IMR-90 (cell line): ENCODE data around the gene TXNL4B.

Experiments
- BHLHE40 ChIP-seq: fragments of 150-350 bp; IDR thresholded peaks from 2 replicates; pipeline ENCODE4 v1.6.1; 2016; ENCODE audit warnings: mild to moderate bottlenecking, low read depth, low read length
- CEBPB ChIP-seq: IDR thresholded peaks from 2 replicates; pipeline ENCODE4 v1.6.1; 2012; ENCODE audit warnings: low read depth, low read length, improper control_type of control experiment
- CTCF ChIP-seq: conservative IDR thresholded peaks from 2 replicates; pipeline ENCODE4 v1.5.1; 2012; ENCODE audit warnings: mild to moderate bottlenecking, low read depth, low read length, improper control_type of control experiment
- ELK1 ChIP-seq: fragments of 150-350 bp; IDR thresholded peaks from 2 replicates; pipeline ENCODE4 v1.6.1; 2016; ENCODE audit warnings: low read depth, mild to moderate bottlenecking, low read length, moderate library complexity, borderline replicate concordance
- MAFK ChIP-seq: IDR thresholded peaks from 2 replicates; pipeline ENCODE4 v1.6.1; 2012; ENCODE audit warnings: low read depth, low read length, improper control_type of control experiment
- MAZ ChIP-seq: IDR thresholded peaks from 2 replicates; pipeline ENCODE4 v1.6.1; 2012; ENCODE audit warnings: low read depth, mild to moderate bottlenecking, low read length, improper control_type of control experiment, moderate library complexity, borderline replicate concordance
- NFE2L2 ChIP-seq: fragments of 150-350 bp; IDR thresholded peaks from 2 replicates; pipeline ENCODE4 v1.6.1; 2016; ENCODE audit warnings: low read depth, mild to moderate bottlenecking, low read length
- POLR2A ChIP-seq: IDR thresholded peaks from 2 replicates; pipeline ENCODE4 v1.6.1; 2012; ENCODE audit warnings: mild to moderate bottlenecking, low read depth, low read length
- RAD21 ChIP-seq: IDR thresholded peaks from 2 replicates; pipeline ENCODE4 v1.6.1; 2012; ENCODE audit warnings: low read length, improper control_type of control experiment
- RCOR1 ChIP-seq: IDR thresholded peaks from 2 replicates; pipeline ENCODE4 v1.6.1; 2012; ENCODE audit warnings: mild to moderate bottlenecking, low read length, improper control_type of control experiment; ENCODE audit not compliant: insufficient replicate concordance
- RFX5 ChIP-seq: IDR thresholded peaks from 2 replicates; pipeline ENCODE4 v1.8.0; 2012; ENCODE audit warnings: low read depth, mild to moderate bottlenecking, low read length, moderate library complexity
- SMC3 ChIP-seq: fragments of 150-350 bp; IDR thresholded peaks from 2 replicates; pipeline ENCODE4 v1.6.1; 2016; ENCODE audit warnings: low read depth, mild to moderate bottlenecking, antibody characterized with exemption, low read length, moderate library complexity
- USF2 ChIP-seq: fragments of 150-350 bp; IDR thresholded peaks from 2 replicates; pipeline ENCODE4 v1.6.1; 2017; ENCODE audit warnings: mild to moderate bottlenecking, antibody characterized with exemption, low read length, low read depth

DNA sequence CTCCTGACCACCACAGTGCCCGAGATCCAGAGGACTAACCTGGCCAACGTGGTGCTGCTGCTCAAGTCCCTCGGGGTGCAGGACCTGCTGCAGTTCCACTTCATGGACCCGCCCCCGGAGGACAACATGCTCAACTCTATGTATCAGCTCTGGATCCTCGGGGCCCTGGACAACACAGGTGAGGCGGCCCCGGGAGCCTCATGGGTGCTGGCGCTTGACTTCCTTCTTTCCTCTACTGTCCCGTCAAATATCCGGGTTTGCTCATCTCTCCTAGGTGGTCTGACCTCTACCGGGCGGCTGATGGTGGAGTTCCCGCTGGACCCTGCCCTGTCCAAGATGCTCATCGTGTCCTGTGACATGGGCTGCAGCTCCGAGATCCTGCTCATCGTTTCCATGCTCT is 14.0 kb upstream of the TXNL4B start:
- TF ChIP-seq RFX5 (no peak), POLR2A (no peak), RCOR1 (no peak), CTCF (no peak), CEBPB (no peak), RAD21 (no peak), MAFK (no peak), ELK1 (no peak), SMC3 (no peak), BHLHE40 (no peak), NFE2L2 (no peak), USF2 (no peak), MAZ (no peak)
